Neuron (in vitro differentiated cells): Measurements from ENCODE around the gene GRHL1.

ENCODE experiments used
- H2AFZ ChIP-seq: one replicate; pipeline ENCODE4 v1.6.1; 2013; ENCODE audit warnings: low read depth, mild to moderate bottlenecking, inconsistent platforms, low read length, moderate library complexity
- H3K27me3 ChIP-seq: one replicate; pipeline ENCODE4 v1.6.1; 2013; ENCODE audit warnings: low read length; ENCODE audit not compliant: insufficient read depth
- H3K36me3 ChIP-seq: one replicate; pipeline ENCODE4 v1.6.1; 2013; ENCODE audit warnings: low read length; ENCODE audit not compliant: insufficient read depth
- H3K4me1 ChIP-seq: one replicate; pipeline ENCODE4 v1.6.1; 2013; ENCODE audit warnings: low read length; ENCODE audit not compliant: insufficient read depth
- H3K4me3 ChIP-seq: 2 replicates; pipeline ENCODE4 v1.5.1; 2013; ENCODE audit warnings: mild to moderate bottlenecking, low read length, moderate library complexity
- H3K9me3 ChIP-seq: one replicate; pipeline ENCODE4 v1.6.1; 2013; ENCODE audit warnings: low read length

GRHL1 gene

DNA sequence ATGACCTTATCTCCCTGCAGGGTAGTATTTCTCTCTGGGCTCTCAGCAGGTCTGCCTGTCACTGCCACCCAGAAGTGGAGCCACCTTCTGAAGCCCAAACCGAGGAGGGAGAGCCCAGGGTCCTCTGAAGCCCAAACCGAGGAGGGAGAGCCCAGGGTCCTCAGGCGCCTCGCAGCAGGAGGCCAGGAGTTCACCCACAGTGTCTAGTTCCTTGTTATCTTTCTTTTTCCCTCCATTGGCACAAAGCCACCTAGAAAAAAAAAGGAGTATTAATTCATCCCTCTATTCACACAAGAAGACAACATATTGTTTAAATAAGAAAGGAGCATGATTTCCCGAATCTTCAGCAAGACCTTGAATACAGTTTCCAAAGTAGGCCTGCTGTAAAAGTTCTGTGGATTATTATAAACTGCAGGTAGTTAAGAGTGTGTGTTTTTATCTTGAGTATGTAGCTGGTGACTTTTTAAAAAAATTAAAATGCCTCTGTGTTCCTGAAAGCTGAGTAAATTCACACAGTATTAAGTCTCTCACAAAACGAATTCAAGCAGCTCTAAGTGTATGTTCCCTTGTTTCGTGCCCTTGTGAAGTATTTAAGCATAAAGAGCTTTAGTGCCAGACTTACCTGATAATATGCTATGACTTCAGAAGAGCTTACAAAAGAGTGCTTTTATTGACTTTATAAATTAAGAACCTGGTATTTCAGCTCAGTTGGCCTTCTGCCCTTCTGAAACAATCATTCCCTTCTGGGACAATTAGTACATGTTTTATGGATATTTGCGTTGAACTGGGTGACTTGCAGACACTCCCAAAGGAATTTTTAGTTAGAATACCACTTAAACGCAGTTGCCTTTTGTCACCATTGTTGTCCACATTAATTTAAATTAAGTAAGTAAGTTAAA, 11.7 kb upstream of the GRHL1 start:
- no peak overlapping the region for H3K4me3 ChIP-seq
- H3K9me3 ChIP-seq = no peaks in the 10 kb centered on the region
- peaks cover 2% of the 10 kb centered on the region for H3K36me3 ChIP-seq
- no peak overlapping the region for H2AFZ ChIP-seq
- H3K4me1 ChIP-seq = peaks cover 17% of the 10 kb centered on the region
- no peaks in the 10 kb centered on the region for H3K27me3 ChIP-seq

DNA sequence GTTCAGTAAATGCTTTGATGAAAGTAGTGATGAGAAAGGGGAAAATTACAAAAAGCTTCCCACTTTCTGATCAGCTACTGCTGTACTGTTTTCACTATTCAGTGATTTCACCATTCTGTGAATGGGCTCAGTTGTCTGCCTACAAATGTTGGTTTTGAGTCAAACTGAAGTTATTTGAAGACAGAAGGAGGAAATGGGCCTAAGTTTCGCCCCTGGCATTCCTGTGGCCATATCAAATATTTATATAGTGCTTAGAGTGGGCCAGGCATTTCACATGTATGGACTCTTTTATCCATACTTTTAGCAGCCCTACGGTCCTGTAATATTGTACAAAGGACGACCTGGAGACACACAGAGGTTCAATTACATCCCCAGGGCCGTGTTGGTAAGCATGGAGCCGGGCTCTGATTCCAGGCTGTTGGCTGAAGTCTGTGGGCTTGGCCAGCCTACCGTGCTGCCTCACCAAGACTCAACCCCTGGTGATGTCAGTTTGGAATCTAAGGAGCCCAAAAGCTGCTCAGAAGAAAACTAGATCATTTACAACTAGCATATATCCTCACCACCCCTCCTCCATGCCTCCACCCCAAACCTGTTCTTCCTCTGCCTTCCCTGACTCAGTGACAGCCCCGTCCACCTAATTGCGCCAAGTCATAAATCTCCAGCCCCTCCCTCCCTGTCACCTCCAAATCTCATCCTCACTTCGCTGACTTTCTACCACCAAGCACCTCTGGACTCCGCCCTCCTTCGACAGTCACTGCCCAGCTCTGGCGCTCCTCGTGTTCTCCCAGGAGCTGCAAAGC, 10.1 kb upstream of the GRHL1 start:
- Histone ChIP-seq H3K36me3 (no peaks in the 10 kb centered on the region), H2AFZ (no peak overlapping the region), H3K9me3 (no peaks in the 10 kb centered on the region), H3K27me3 (no peaks in the 10 kb centered on the region), H3K4me1 (peaks cover 17% of the 10 kb centered on the region), H3K4me3 (no peak overlapping the region)

DNA sequence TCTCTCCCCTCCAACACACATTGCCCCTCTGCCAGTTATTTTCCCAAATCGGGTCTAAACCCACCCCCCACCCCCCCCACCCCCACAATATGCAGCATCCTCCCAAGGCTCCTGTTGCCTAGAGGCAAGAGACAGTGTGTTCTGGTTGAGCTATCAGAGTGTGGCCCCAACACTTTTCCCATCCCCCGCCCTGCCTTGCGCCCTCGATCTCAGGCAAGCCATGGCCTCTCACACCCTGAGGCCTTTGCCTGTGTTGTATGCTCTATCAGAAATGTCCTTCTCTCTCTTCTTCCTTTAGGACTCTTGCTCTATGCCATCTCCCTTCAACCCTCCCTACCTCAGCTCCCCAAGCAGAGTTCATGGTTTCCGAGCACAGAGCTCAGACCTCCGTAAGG, 9.5 kb upstream of the GRHL1 start:
- H3K9me3 ChIP-seq = no peaks in the 10 kb centered on the region
- no peaks in the 10 kb centered on the region for H3K27me3 ChIP-seq
- no peaks in the 10 kb centered on the region for H3K36me3 ChIP-seq
- no peak overlapping the region for H3K4me3 ChIP-seq
- H3K4me1 ChIP-seq = peaks cover 17% of the 10 kb centered on the region
- H2AFZ ChIP-seq = no peak overlapping the region

DNA sequence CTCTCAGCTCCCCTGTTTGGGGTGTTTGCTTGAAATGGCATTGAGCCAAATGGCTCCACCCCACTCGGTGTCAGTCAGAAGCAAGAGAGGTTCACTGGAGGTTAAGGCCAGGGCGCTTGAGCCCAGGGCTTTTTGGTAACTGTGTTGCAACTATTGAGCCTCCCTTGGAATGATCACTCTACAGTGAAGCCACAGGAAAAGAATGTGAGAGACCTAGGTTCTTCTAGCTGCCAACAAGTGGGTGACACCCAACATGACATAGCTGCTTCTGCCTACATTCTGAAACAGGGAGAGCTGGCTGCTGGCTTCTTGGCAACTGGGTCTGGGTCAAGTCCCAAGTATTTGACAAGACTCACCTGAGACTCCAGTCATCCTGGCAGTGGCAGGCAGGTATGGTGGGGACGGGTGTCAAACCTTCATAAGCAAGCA, 7.1 kb upstream of the GRHL1 start:
- no peak overlapping the region for H2AFZ ChIP-seq
- no peaks in the 10 kb centered on the region for H3K36me3 ChIP-seq
- H3K9me3 ChIP-seq = no peaks in the 10 kb centered on the region
- H3K4me3 ChIP-seq = no peak overlapping the region
- peaks cover 3% of the 10 kb centered on the region for H3K27me3 ChIP-seq
- peaks cover 16% of the 10 kb centered on the region for H3K4me1 ChIP-seq

DNA sequence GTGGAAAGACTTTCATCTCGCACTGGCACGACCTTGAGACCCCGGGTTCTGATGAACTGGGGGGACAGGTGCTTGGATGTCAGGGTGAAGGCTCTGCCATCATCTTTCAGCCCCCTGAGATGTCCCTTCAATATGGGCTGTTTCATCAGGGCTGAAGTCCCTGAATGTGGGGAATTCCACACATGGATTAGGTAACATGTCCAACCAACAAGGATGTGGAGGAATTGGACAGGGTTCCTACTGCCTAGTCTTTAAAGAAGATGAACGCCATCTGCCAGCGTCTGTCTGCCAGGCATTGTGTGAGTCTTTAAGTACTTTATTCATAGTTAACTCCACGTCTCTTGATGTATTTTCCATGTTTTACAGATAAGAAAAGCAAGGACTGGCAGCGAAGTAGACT, 5.9 kb upstream of the GRHL1 start:
- H2AFZ ChIP-seq = no peak overlapping the region
- H3K9me3 ChIP-seq = no peaks in the 10 kb centered on the region

DNA sequence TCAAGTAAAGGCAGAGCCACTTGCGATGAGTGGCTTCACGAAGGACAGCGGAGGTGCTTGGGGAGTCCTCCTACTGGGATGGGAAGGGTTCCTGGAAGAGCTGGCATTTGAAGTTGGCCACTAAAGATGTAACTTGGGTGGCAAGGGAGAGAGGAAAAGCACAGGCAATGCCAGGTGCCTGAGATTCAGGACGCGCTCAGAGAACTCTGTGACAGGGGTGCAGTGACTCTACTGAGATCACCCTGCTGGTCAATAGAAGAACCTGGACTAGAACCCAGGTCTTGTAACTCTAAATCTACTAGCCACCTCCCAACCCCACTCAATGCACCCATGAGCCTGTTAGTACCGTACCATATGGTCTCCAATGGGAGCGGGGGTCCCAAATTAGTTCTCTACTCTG, 5.4 kb upstream of the GRHL1 start:
- no peaks in the 10 kb centered on the region for H3K4me1 ChIP-seq
- no peaks in the 10 kb centered on the region for H3K36me3 ChIP-seq
- no peak overlapping the region for H3K4me3 ChIP-seq
- no peak overlapping the region for H2AFZ ChIP-seq
- peaks cover 16% of the 10 kb centered on the region for H3K27me3 ChIP-seq
- no peaks in the 10 kb centered on the region for H3K9me3 ChIP-seq

More for the DNA sequence above, 5.9 kb upstream of the GRHL1 start:
- Histone ChIP-seq H3K27me3 (peaks cover 15% of the 10 kb centered on the region), H3K4me3 (no peak overlapping the region), H3K4me1 (peaks cover 3% of the 10 kb centered on the region), H3K36me3 (no peaks in the 10 kb centered on the region)

DNA sequence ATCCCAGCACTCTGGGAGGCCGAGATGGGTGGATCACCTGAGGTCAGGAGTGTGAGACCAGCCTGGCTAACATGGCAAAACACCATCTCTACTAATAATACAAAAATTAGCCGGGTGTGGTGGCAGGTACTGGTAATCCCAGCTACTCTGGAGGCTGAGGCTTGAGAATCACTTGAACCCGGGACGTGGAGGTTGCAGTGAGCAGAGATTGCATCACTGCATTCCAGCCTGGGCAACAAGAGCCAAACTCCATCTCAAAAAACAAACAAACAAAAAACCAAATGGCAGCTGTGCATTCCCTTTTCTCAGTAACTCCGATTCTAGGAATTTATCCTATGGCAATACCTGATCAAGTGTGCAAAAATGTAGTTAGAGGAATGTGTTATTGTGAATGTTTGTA, 4.7 kb upstream of the GRHL1 start:
- H3K36me3 ChIP-seq = no peaks in the 10 kb centered on the region
- no peaks in the 10 kb centered on the region for H3K9me3 ChIP-seq
- no peaks in the 10 kb centered on the region for H3K4me1 ChIP-seq
- H3K27me3 ChIP-seq = peaks cover 16% of the 10 kb centered on the region
- H3K4me3 ChIP-seq = no peak overlapping the region
- no peak overlapping the region for H2AFZ ChIP-seq

DNA sequence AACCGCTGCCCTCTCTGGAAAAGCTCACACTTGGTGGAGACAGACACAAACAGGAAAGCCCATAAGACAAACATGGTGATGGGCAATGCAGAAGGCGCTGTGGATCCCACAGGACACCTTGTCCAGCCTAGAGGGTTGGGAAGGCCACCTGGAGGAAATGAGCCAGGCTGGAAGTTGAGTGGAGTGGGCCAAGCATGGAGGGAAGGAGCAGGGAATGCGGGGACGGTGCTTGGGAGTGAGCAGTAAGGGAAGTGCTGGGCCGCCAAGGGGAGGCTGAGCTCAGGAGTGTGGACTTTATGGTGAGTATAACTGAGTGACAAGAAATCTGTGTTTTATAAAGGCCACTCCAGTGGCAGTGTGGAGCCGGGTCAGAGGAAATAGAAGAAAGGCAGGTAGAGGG, 2.8 kb upstream of the GRHL1 start:
- Histone ChIP-seq H3K36me3 (no peaks in the 10 kb centered on the region), H2AFZ (no peak overlapping the region), H3K9me3 (no peaks in the 10 kb centered on the region), H3K4me3 (no peak overlapping the region), H3K27me3 (peaks cover 30% of the 10 kb centered on the region), H3K4me1 (no peaks in the 10 kb centered on the region)

DNA sequence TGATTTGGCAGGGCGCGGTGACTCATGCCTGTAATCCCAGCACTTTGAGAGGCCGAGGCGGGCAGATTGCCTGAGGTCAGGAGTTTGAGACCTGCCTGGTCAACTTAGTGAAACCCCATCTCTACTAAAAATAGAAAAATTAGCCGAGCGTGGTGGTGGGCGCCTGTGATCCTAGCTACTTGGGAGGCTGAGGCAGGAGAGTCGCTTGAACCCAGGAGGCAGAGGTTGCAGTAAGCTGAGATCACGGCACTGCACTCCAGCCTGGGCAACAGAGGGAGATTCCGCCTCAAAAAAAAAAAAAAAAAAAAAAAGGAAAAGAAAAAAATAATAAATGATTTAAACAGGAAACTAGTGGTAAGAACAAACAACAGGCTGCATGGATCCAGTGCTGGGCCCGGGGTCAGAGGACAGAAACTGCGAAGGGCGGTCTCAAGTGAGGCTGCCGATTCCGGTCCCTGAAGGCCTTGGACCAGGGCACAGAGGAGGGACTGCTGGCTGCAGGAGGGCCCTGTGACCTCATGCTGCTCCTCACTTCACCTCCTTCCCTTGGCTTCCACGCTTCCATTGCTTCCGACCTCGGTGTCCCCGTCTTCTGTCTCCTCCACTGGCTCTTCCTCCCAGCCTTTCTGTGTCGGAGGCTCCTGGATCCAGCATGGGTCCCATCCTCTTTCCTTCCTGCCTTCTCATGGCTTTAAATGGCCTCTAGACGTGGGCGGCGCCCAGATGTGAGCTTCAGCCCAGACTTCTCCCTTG, 2.1 kb upstream of the GRHL1 start:
- H3K27me3 ChIP-seq = peaks cover 30% of the 10 kb centered on the region
- H2AFZ ChIP-seq = no peak overlapping the region
- H3K4me1 ChIP-seq = no peaks in the 10 kb centered on the region
- no peaks in the 10 kb centered on the region for H3K9me3 ChIP-seq
- no peaks in the 10 kb centered on the region for H3K36me3 ChIP-seq
- no peak overlapping the region for H3K4me3 ChIP-seq

DNA sequence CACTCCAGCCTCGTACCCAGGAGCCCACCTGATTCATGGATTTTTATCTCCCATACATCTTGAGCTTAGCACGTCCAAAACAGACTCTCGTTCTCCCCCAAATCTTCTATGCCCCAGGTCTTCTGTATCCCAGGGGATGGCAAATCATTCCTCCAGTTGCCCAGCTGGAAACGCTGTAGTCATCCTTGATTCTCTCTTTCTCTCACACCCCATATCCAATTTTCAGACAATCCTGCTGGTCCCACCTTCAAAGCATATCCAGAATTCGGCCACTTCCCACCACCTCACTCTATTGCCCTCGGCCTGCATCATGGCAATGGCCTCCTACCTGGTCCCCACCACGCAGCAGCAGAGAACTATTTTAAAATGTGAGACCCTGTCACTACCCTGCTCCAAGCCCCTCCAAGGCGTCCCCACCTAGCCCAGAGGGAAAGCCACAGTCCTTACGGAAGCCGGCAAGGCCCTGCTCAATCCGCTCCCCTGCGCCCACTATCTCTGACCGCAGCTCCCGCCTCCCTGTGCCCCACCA, 1.4 kb upstream of the GRHL1 start:
- Histone ChIP-seq H3K4me1 (no peaks in the 10 kb centered on the region), H3K9me3 (no peaks in the 10 kb centered on the region), H3K4me3 (no peak overlapping the region), H3K36me3 (no peaks in the 10 kb centered on the region), H2AFZ (no peak overlapping the region), H3K27me3 (peaks cover 30% of the 10 kb centered on the region)

DNA sequence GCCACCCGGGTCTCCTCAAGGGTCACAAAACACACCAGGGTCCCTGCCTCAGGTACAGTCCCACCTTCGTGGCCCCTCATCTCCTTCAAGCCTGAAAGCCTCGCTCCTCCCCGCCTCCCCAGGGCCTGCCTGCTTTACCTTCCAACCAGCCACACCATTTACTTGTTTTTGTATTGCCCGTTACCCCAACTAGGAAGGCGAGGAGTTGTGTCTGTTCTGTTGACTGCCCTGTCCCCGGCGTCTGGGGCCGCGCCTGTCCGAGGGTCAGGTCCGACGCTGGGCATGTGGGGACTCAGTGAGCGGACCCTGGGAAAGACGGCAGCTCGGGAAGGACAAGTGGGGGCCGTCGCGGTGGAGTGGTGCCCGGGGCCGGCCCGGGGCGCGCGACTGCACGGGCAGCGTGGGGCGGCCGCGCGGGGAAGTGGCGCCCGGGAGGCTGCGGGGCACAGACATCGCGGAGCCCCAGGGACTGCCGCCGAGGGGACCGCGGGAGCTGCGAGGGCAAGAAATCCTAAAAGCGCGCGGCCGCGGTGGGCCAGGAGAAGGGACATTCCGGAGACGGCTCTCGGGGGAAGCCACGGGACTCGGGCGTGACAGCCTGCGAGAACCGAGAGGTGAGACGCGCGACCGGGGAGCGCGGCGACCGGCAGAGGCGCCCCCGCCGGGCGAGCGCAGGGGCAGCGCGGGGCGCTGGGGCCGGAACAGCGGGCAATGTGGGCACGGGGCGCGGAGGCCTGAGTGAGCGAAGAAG, 797 bp upstream of the GRHL1 start:
- Histone ChIP-seq H3K9me3 (no peaks in the 10 kb centered on the region), H3K4me1 (no peaks in the 10 kb centered on the region), H3K27me3 (peaks cover 30% of the 10 kb centered on the region), H2AFZ (peak overlapping the region; percentile 100), H3K4me3 (peak overlapping the region; percentile 67), H3K36me3 (no peaks in the 10 kb centered on the region)

DNA sequence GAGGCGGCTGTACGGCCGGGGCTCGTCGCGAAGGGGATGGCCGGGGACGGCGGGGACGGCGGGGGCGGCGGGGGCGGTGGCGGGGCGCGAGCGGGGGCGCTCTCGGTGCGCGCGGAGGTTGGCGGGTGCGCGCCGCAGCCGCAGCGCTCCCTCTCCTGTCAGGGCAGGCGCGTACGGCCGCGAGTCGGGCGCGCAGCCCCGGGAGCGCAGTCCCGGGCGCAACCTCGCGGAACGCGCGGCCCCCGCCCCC, 296 bp upstream of the GRHL1 start:
- H3K9me3 ChIP-seq = no peaks in the 10 kb centered on the region
- no peaks in the 10 kb centered on the region for H3K4me1 ChIP-seq
- peak overlapping the region; percentile 67 for H3K4me3 ChIP-seq
- H3K27me3 ChIP-seq = peaks cover 30% of the 10 kb centered on the region
- H2AFZ ChIP-seq = peak overlapping the region; percentile 100
- H3K36me3 ChIP-seq = no peaks in the 10 kb centered on the region
